ENCODE data around the gene SAMSN1. TPM values are rescaled to one million over a fixed set of nuclear protein-coding genes. Genes with fewer than 3 reads are reported as not detected.

The SAMSN1 gene
- polyA plus RNA-seq, 1 donor (not counting 4 experiments of a cell fraction or from before 2014, with no cell fraction given), result not detected

- dilution Hi-C loops (cut with MboI; ENCODE audit: extremely low pct_ligation_motif_present, low sequenced_read_pairs), result no loop called here
- Histone ChIP-seq H2AFZ (ENCODE audit: control insufficient read depth, low read length) (no peak overlapping the region), H3K79me2 (ENCODE audit: control insufficient read depth, insufficient read depth, low read length) (no peaks in the 10 kb centered on the region), H3K4me2 (ENCODE audit: control insufficient read depth, extremely low read depth, insufficient read depth, low read depth, low read length) (no peak overlapping the region), H3K4me3 (ENCODE audit: control insufficient read depth in 2 of 3, extremely low read depth in 1 of 3, insufficient read depth in 2 of 3, low read depth in 1 of 3, low read length in 3 of 3) (no peak overlapping the region), H3K9me3 (ENCODE audit: control insufficient read depth, low read depth, low read length) (no peaks in the 10 kb centered on the region), H3K36me3 (ENCODE audit: control insufficient read depth in 2 of 2, extremely low read depth in 1 of 2, insufficient read depth in 2 of 2, low read length in 2 of 2) (no peaks in the 10 kb centered on the region), H3K4me1 (ENCODE audit: control insufficient read depth, extremely low read depth, insufficient read depth, low read length) (peaks cover 6% of the 10 kb centered on the region), H3K9ac (ENCODE audit: control insufficient read depth, extremely low read depth, insufficient read depth, low read length) (no peak overlapping the region), H3K27ac (ENCODE audit: control insufficient read depth, insufficient read depth, low read length) (no peak overlapping the region), H4K20me1 (ENCODE audit: control insufficient read depth, extremely low read depth, insufficient read depth, low read length) (no peaks in the 10 kb centered on the region), H3K27me3 (ENCODE audit: control insufficient read depth, extremely low read depth, insufficient read depth, low read length) (no peaks in the 10 kb centered on the region), H3K9me1 (ENCODE audit: control insufficient read depth, extremely low read depth, insufficient read depth, low read length) (no peaks in the 10 kb centered on the region)
- FAIRE-seq, result no peak
- no peak for TF ChIP-seq CTCF (optimal IDR thresholded peaks at IDR 0.05 in 1 of 3, IDR thresholded peaks at IDR 0.05 in 1 of 3, conservative IDR thresholded peaks at IDR 0.05 in 1 of 3; ENCODE audit: extremely low read depth in 1 of 3, insufficient read depth in 2 of 3, low read length in 3 of 3)
- TF ChIP-seq EZH2 (IDR thresholded peaks at IDR 0.05; ENCODE audit: low read length), result no peak
- no peak for DNase-seq (ENCODE audit: low read depth, low spot score)
Observed at GRCh38 chr21:14538483-14538882, 7.6 kb downstream of the SAMSN1 start.

- TF ChIP-seq EZH2 (IDR thresholded peaks at IDR 0.05; ENCODE audit: low read length), result no peak
- H3K4me1 ChIP-seq (ENCODE audit: control insufficient read depth, extremely low read depth, insufficient read depth, low read length), result peaks cover 12% of the 10 kb centered on the region
- dilution Hi-C loops (cut with MboI; ENCODE audit: extremely low pct_ligation_motif_present, low sequenced_read_pairs), result no loop called here
- H3K79me2 ChIP-seq (ENCODE audit: control insufficient read depth, insufficient read depth, low read length), result no peaks in the 10 kb centered on the region
- H3K36me3 ChIP-seq (ENCODE audit: control insufficient read depth in 2 of 2, extremely low read depth in 1 of 2, insufficient read depth in 2 of 2, low read length in 2 of 2), result no peaks in the 10 kb centered on the region
- no peaks in the 10 kb centered on the region for H3K9me3 ChIP-seq (ENCODE audit: control insufficient read depth, low read depth, low read length)
- no peak overlapping the region for H3K9ac ChIP-seq (ENCODE audit: control insufficient read depth, extremely low read depth, insufficient read depth, low read length)
- no peak overlapping the region for H3K4me3 ChIP-seq (ENCODE audit: control insufficient read depth in 2 of 3, extremely low read depth in 1 of 3, insufficient read depth in 2 of 3, low read depth in 1 of 3, low read length in 3 of 3)
- H4K20me1 ChIP-seq (ENCODE audit: control insufficient read depth, extremely low read depth, insufficient read depth, low read length), result no peaks in the 10 kb centered on the region
- no peaks in the 10 kb centered on the region for H3K27me3 ChIP-seq (ENCODE audit: control insufficient read depth, extremely low read depth, insufficient read depth, low read length)
- H3K9me1 ChIP-seq (ENCODE audit: control insufficient read depth, extremely low read depth, insufficient read depth, low read length), result no peaks in the 10 kb centered on the region
- no peak overlapping the region for H3K4me2 ChIP-seq (ENCODE audit: control insufficient read depth, extremely low read depth, insufficient read depth, low read depth, low read length)
- no peak overlapping the region for H3K27ac ChIP-seq (ENCODE audit: control insufficient read depth, insufficient read depth, low read length)
- no peak overlapping the region for H2AFZ ChIP-seq (ENCODE audit: control insufficient read depth, low read length)
- FAIRE-seq (no peak), DNase-seq (ENCODE audit: low read depth, low spot score) (no peak)
Observed at GRCh38 chr21:14536929-14537328, 9.2 kb downstream of the SAMSN1 start.

GRCh38 chr21:14535702-14536101, 10.4 kb downstream of the SAMSN1 start:
- no peak for FAIRE-seq
- dilution Hi-C loops (cut with MboI; ENCODE audit: extremely low pct_ligation_motif_present, low sequenced_read_pairs), result no loop called here
- no peak for DNase-seq (ENCODE audit: low read depth, low spot score)
- H3K9me3 ChIP-seq (ENCODE audit: control insufficient read depth, low read depth, low read length), result no peaks in the 10 kb centered on the region
- H3K36me3 ChIP-seq (ENCODE audit: control insufficient read depth in 2 of 2, extremely low read depth in 1 of 2, insufficient read depth in 2 of 2, low read length in 2 of 2), result no peaks in the 10 kb centered on the region
- no peak overlapping the region for H2AFZ ChIP-seq (ENCODE audit: control insufficient read depth, low read length)
- H3K9ac ChIP-seq (ENCODE audit: control insufficient read depth, extremely low read depth, insufficient read depth, low read length), result no peak overlapping the region
- TF ChIP-seq CTCF (optimal IDR thresholded peaks at IDR 0.05 in 1 of 3, IDR thresholded peaks at IDR 0.05 in 1 of 3, conservative IDR thresholded peaks at IDR 0.05 in 1 of 3; ENCODE audit: extremely low read depth in 1 of 3, insufficient read depth in 2 of 3, low read length in 3 of 3) (no peak), EZH2 (IDR thresholded peaks at IDR 0.05; ENCODE audit: low read length) (no peak)
- no peak overlapping the region for H3K4me2 ChIP-seq (ENCODE audit: control insufficient read depth, extremely low read depth, insufficient read depth, low read depth, low read length)
- H3K27me3 ChIP-seq (ENCODE audit: control insufficient read depth, extremely low read depth, insufficient read depth, low read length), result no peaks in the 10 kb centered on the region
- H3K9me1 ChIP-seq (ENCODE audit: control insufficient read depth, extremely low read depth, insufficient read depth, low read length), result no peaks in the 10 kb centered on the region
- H4K20me1 ChIP-seq (ENCODE audit: control insufficient read depth, extremely low read depth, insufficient read depth, low read length), result no peaks in the 10 kb centered on the region
- H3K4me3 ChIP-seq (ENCODE audit: control insufficient read depth in 2 of 3, extremely low read depth in 1 of 3, insufficient read depth in 2 of 3, low read depth in 1 of 3, low read length in 3 of 3), result no peak overlapping the region
- no peak overlapping the region for H3K27ac ChIP-seq (ENCODE audit: control insufficient read depth, insufficient read depth, low read length)
- H3K4me1 ChIP-seq (ENCODE audit: control insufficient read depth, extremely low read depth, insufficient read depth, low read length), result peaks cover 12% of the 10 kb centered on the region
- H3K79me2 ChIP-seq (ENCODE audit: control insufficient read depth, insufficient read depth, low read length), result no peaks in the 10 kb centered on the region

All from keratinocyte (primary cell).